Right ventricle myocardium inferior (tissue), 1 donor: ENCODE results near the gene ZNF292. TPM values are rescaled to one million over a fixed set of nuclear protein-coding genes. Genes with fewer than 3 reads are reported as not detected.
"Not testable (repeated sequence)": the region's sequence is repeated elsewhere in the genome, so short reads cannot be mapped to it uniquely, and the experiment has no call there.

Experiments
- ATAC-seq: fragments of 200-7000 bp; cut with Tn5 transposase; one replicate; pipeline ENCODE4 v1.9.1; 2020; ENCODE audit warnings: mild to moderate bottlenecking, moderate library complexity
- DNase-seq: peaks from one replicate; pipeline ENCODE4 v3.0.0; 2021; ENCODE audit errors: missing footprints
- intact Hi-C: fragments of 100-400 bp; cut with DNase I; formaldehyde crosslinking; loops from one replicate; pipeline ENCODE4 v1.11.0; 2022
- total RNA-seq: library from RNA; stranded (reverse); fragmentation: NEBNext Ultra II Directional; extraction: Animal tissue kit (Norgen Biotek cat#: 25700); gene quantifications from one replicate; pipeline ENCODE4 v1.2.1, GENCODE V29; 2021
- donor health status: DM: no; HTN: yes; CAD: no; lungs with severe emphysema.

Gene ZNF292
- total RNA-seq, 1 donor from 2014 or later: 35.0 TPM

GRCh38 chr6:87199787-87200186 is 44.4 kb downstream of the ZNF292 start:
- ATAC-seq (peak; percentile 86), DNase-seq (no peak)
- intact Hi-C loops: loop anchor here (5.0 kb wide), 1 partner anchor 42 kb away; the partner anchor contains the start of gene ZNF292

GRCh38 chr6:87200469-87201175 is 45.3 kb downstream of the ZNF292 start:
- ATAC-seq: no peak
- no peak for DNase-seq
- intact Hi-C loops: loop anchor here (5.0 kb wide), 1 partner anchor 43 kb away; the partner anchor contains the start of gene ZNF292

- peak; percentile 16 for ATAC-seq
- intact Hi-C loops: loop anchor here (5.0 kb wide), 1 partner anchor 46 kb away; the partner anchor contains the start of gene ZNF292
- no peak for DNase-seq
These were observed 48.2 kb downstream of the ZNF292 start for GRCh38 chr6:87203448-87204023.

- intact Hi-C loops: no loop called here
These were observed 54.4 kb downstream of the ZNF292 start for GRCh38 chr6:87209812-87210211.

GRCh38 chr6:87210979-87211378 is 55.6 kb downstream of the ZNF292 start:
- DNase-seq (no peak), ATAC-seq (no peak)
- intact Hi-C loops: no loop called here

More at GRCh38 chr6:87209812-87210211, 54.4 kb downstream of the ZNF292 start:
- ATAC-seq (no peak), DNase-seq (no peak)

- no peak for DNase-seq
- no peak for ATAC-seq
- intact Hi-C loops: no loop called here
These were observed 57.2 kb downstream of the ZNF292 start for GRCh38 chr6:87212596-87212995.

- intact Hi-C loops: no loop called here
- no peak for ATAC-seq
- no peak for DNase-seq
These were observed 58.0 kb downstream of the ZNF292 start for GRCh38 chr6:87213364-87213763.

GRCh38 chr6:87214831-87215230 is 59.5 kb downstream of the ZNF292 start:
- intact Hi-C loops: no loop called here
- ATAC-seq (no peak), DNase-seq (no peak)

GRCh38 chr6:87220997-87221396 is 65.6 kb downstream of the ZNF292 start:
- no peak for DNase-seq
- ATAC-seq: no peak
- intact Hi-C loops: no loop called here

GRCh38 chr6:87222676-87223075 is 67.3 kb downstream of the ZNF292 start:
- ATAC-seq (no peak), DNase-seq (no peak)
- intact Hi-C loops: no loop called here

- intact Hi-C loops: no loop called here
- no peak for ATAC-seq
- no peak for DNase-seq
These were observed 69.6 kb downstream of the ZNF292 start for GRCh38 chr6:87224971-87225370.

- DNase-seq (no peak), ATAC-seq (no peak)
- intact Hi-C loops: no loop called here
These were observed 70.1 kb downstream of the ZNF292 start for GRCh38 chr6:87225511-87225910.

- DNase-seq: no peak
- no peak for ATAC-seq
- intact Hi-C loops: no loop called here
These were observed 70.6 kb downstream of the ZNF292 start for GRCh38 chr6:87225937-87226336.

- intact Hi-C loops: no loop called here
- DNase-seq (no peak), ATAC-seq (no peak)
These were observed 75.4 kb downstream of the ZNF292 start for GRCh38 chr6:87230801-87231200.

GRCh38 chr6:87237804-87238203 is 82.4 kb downstream of the ZNF292 start:
- ATAC-seq: no peak
- no peak for DNase-seq
- intact Hi-C loops: loop anchor here (5.0 kb wide), 1 partner anchor 81 kb away; the partner anchor contains the start of gene ZNF292

GRCh38 chr6:87239098-87239635 is 83.8 kb downstream of the ZNF292 start:
- intact Hi-C loops: loop anchor here (5.0 kb wide), 1 partner anchor 82 kb away; the partner anchor contains the start of gene ZNF292
- ATAC-seq, DNase-seq: not testable (repeated sequence)

GRCh38 chr6:87241304-87241703 is 85.9 kb downstream of the ZNF292 start:
- no peak for DNase-seq
- ATAC-seq: no peak
- intact Hi-C loops: no loop called here

- intact Hi-C loops: no loop called here
- ATAC-seq: no peak
These were observed 86.9 kb downstream of the ZNF292 start for GRCh38 chr6:87242311-87242710.

GRCh38 chr6:87243812-87244211 is 88.4 kb downstream of the ZNF292 start:
- no peak for ATAC-seq
- intact Hi-C loops: loop anchor here (2.0 kb wide), 1 partner anchor 105 kb away; no protein-coding TSS in a partner anchor

More at GRCh38 chr6:87242311-87242710, 86.9 kb downstream of the ZNF292 start:
- DNase-seq: no peak

GRCh38 chr6:87244380-87244779 is 89.0 kb downstream of the ZNF292 start:
- intact Hi-C loops: loop anchor here (2.0 kb wide), 1 partner anchor 106 kb away; no protein-coding TSS in a partner anchor
- ATAC-seq: no peak
- DNase-seq: no peak

More at GRCh38 chr6:87243812-87244211, 88.4 kb downstream of the ZNF292 start:
- no peak for DNase-seq
